Measurements from ENCODE around the gene NTRK3.

NTRK3 gene

GRCh38 chr15:88020806-88021205 lies 235.7 kb downstream of the NTRK3 start:
- Histone ChIP-seq H3K4me3 (ENCODE audit: low read depth in 1 of 2, low read length in 2 of 2) (no peak overlapping the region), H3K27ac (ENCODE audit: low read length) (no peak overlapping the region), H3K4me1 (ENCODE audit: control insufficient read depth in 1 of 2, insufficient read depth in 2 of 2, low read length in 2 of 2) (no peaks in the 10 kb centered on the region), H3K9me3 (ENCODE audit: control insufficient read depth in 1 of 2, low read length in 2 of 2) (no peaks in the 10 kb centered on the region), H3K27me3 (ENCODE audit: low read depth, low read length) (no peaks in the 10 kb centered on the region), H3K36me3 (ENCODE audit: control insufficient read depth in 1 of 2, insufficient read depth in 2 of 2, low read length in 2 of 2) (no peaks in the 10 kb centered on the region)

DNA sequence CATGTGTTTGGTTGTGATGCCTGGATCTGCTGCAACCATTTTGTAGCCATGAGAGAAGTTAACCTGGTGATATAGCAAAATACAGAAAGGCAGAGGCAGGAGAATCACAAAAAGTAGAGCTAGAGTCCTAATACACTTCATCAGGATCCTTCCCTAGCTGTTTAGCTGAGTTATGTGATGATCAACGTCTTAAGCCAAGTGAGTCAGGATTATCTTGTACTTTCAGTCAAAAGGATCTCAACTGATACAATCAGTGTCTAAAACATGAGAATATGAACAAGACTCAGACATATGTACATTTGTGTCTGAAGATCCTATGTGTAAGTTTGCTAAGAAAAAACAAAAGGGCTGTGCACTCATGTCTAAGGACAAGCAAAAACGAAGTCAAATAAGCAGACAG lies 236.9 kb downstream of the NTRK3 start:
- Histone ChIP-seq H3K4me1 (ENCODE audit: control insufficient read depth in 1 of 2, insufficient read depth in 2 of 2, low read length in 2 of 2) (no peaks in the 10 kb centered on the region), H3K4me3 (ENCODE audit: low read depth in 1 of 2, low read length in 2 of 2) (no peak overlapping the region), H3K36me3 (ENCODE audit: control insufficient read depth in 1 of 2, insufficient read depth in 2 of 2, low read length in 2 of 2) (no peaks in the 10 kb centered on the region), H3K27me3 (ENCODE audit: low read depth, low read length) (no peaks in the 10 kb centered on the region), H3K9me3 (ENCODE audit: control insufficient read depth in 1 of 2, low read length in 2 of 2) (no peaks in the 10 kb centered on the region), H3K27ac (ENCODE audit: low read length) (no peak overlapping the region)

GRCh38 chr15:88018869-88019641 lies 237.5 kb downstream of the NTRK3 start:
- H3K27ac ChIP-seq (ENCODE audit: low read length), result no peak overlapping the region
- H3K4me1 ChIP-seq (ENCODE audit: control insufficient read depth in 1 of 2, insufficient read depth in 2 of 2, low read length in 2 of 2), result no peaks in the 10 kb centered on the region
- H3K27me3 ChIP-seq (ENCODE audit: low read depth, low read length), result no peaks in the 10 kb centered on the region
- no peak overlapping the region for H3K4me3 ChIP-seq (ENCODE audit: low read depth in 1 of 2, low read length in 2 of 2)
- no peaks in the 10 kb centered on the region for H3K36me3 ChIP-seq (ENCODE audit: control insufficient read depth in 1 of 2, insufficient read depth in 2 of 2, low read length in 2 of 2)
- H3K9me3 ChIP-seq (ENCODE audit: control insufficient read depth in 1 of 2, low read length in 2 of 2), result no peaks in the 10 kb centered on the region

DNA sequence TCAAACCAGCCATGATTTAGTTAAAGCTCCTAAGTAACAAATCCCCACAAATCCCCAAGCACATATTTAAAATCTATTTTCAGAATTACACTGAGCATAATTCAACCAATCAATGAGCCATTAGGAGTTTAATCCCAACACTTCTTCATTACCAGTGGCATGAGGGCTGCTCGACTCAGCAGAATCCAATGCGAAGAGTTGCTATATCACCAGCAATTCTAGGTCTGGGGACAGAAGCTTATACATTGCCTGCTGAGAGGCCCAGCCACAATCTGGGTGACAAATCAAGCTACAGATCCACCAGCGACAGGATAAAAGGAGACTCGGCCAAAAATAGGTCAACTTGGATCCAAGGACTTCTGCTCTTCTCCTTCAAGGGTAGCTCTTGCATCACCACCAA lies 238.8 kb downstream of the NTRK3 start:
- Histone ChIP-seq H3K27ac (ENCODE audit: low read length) (no peak overlapping the region), H3K4me1 (ENCODE audit: control insufficient read depth in 1 of 2, insufficient read depth in 2 of 2, low read length in 2 of 2) (no peaks in the 10 kb centered on the region), H3K4me3 (ENCODE audit: low read depth in 1 of 2, low read length in 2 of 2) (no peak overlapping the region), H3K36me3 (ENCODE audit: control insufficient read depth in 1 of 2, insufficient read depth in 2 of 2, low read length in 2 of 2) (no peaks in the 10 kb centered on the region), H3K9me3 (ENCODE audit: control insufficient read depth in 1 of 2, low read length in 2 of 2) (no peaks in the 10 kb centered on the region), H3K27me3 (ENCODE audit: low read depth, low read length) (no peaks in the 10 kb centered on the region)

DNA sequence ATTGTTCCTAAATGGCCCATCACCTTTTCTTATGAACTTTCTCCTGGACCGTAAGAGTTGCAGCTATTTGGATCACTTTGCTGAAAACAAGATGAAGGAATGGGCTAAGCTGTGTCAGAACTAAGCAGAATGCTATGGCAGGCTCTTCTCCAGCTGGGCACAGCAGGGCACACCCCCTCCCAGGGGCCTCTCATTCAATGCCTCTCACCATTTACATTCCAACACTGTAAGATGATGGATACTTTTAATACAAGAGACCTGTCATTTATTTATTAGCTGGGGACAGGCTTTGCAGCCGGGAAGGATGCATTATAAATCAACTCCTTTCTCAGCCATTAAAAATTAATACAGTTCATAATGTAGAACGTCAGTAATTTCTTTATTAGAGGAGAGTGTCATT lies 240.1 kb downstream of the NTRK3 start:
- Histone ChIP-seq H3K4me3 (ENCODE audit: low read depth in 1 of 2, low read length in 2 of 2) (no peak overlapping the region), H3K27ac (ENCODE audit: low read length) (no peak overlapping the region), H3K4me1 (ENCODE audit: control insufficient read depth in 1 of 2, insufficient read depth in 2 of 2, low read length in 2 of 2) (no peaks in the 10 kb centered on the region)

DNA sequence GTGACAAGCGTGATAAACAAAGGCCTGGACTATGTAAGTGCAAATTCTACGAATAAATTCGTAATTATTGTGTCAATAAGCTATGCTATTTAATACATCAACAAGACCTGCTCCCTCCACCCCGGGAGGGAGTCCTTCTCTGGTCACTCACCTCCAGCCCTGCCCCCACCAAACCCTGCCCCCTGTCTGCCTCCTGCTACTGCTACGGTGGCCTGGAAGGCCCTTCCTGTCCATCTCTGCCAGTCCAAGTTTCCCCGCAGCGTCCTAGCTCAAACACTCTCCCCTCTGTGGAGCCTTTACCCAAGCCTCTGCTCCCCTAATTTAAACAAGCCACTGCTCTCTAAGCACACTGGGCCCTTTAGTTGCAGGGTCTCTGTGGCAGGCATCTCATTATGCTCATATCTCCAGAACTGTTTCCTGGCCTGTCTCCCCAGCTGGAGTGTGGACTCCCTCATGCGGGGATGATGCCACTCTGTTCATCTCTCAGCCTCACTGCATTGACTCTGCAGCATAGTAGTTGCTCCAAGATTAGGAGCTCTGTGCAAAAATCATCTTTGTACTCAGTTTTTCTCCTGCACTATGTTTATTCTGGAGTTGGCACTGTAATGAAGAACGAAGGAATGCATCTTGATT lies 241.2 kb downstream of the NTRK3 start:
- Histone ChIP-seq H3K9me3 (ENCODE audit: control insufficient read depth in 1 of 2, low read length in 2 of 2) (no peaks in the 10 kb centered on the region), H3K27ac (ENCODE audit: low read length) (no peak overlapping the region), H3K27me3 (ENCODE audit: low read depth, low read length) (no peaks in the 10 kb centered on the region), H3K36me3 (ENCODE audit: control insufficient read depth in 1 of 2, insufficient read depth in 2 of 2, low read length in 2 of 2) (no peaks in the 10 kb centered on the region), H3K4me3 (ENCODE audit: low read depth in 1 of 2, low read length in 2 of 2) (no peak overlapping the region), H3K4me1 (ENCODE audit: control insufficient read depth in 1 of 2, insufficient read depth in 2 of 2, low read length in 2 of 2) (no peaks in the 10 kb centered on the region)

More for the DNA sequence above, 240.1 kb downstream of the NTRK3 start:
- Histone ChIP-seq H3K9me3 (ENCODE audit: control insufficient read depth in 1 of 2, low read length in 2 of 2) (no peaks in the 10 kb centered on the region), H3K36me3 (ENCODE audit: control insufficient read depth in 1 of 2, insufficient read depth in 2 of 2, low read length in 2 of 2) (no peaks in the 10 kb centered on the region), H3K27me3 (ENCODE audit: low read depth, low read length) (no peaks in the 10 kb centered on the region)

DNA sequence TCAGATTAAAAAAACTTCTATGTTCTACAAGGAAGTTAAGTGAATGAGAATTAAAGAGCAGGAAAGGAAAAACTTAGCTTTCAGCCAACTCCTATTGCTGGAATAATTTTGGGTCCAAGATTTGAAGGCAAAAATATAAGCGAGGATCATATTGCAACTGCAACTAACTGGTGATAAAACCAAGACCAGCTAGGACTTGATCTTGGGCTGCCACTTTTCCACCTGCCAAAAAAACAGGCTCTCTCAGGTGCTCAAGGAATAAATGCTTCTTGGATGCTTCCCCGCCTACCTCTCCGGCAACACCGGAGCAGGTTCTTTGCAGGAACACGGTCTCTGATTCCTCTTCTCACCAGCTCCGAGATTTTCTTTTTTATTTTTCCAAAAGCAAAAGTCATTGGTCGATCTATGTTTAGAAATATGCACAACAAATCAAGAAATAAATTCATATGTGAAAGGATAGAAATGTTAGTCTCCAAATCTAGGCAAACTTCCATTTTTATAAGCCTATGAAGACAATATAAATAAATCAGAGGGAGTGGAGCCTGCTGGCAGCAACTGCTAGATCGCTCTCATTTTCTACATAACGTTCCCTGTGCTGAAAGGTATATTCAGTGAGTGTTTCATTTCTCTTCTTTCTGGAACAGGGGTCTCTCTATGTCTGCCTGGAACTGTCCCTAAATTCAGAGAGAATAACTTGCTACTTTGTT lies 241.9 kb downstream of the NTRK3 start:
- H3K4me1 ChIP-seq (ENCODE audit: control insufficient read depth in 1 of 2, insufficient read depth in 2 of 2, low read length in 2 of 2), result no peaks in the 10 kb centered on the region
- H3K27ac ChIP-seq (ENCODE audit: low read length), result no peak overlapping the region
- H3K9me3 ChIP-seq (ENCODE audit: control insufficient read depth in 1 of 2, low read length in 2 of 2), result no peaks in the 10 kb centered on the region
- H3K4me3 ChIP-seq (ENCODE audit: low read depth in 1 of 2, low read length in 2 of 2), result no peak overlapping the region
- H3K27me3 ChIP-seq (ENCODE audit: low read depth, low read length), result no peaks in the 10 kb centered on the region
- H3K36me3 ChIP-seq (ENCODE audit: control insufficient read depth in 1 of 2, insufficient read depth in 2 of 2, low read length in 2 of 2), result no peaks in the 10 kb centered on the region

GRCh38 chr15:88013111-88013510 lies 243.4 kb downstream of the NTRK3 start:
- no peaks in the 10 kb centered on the region for H3K27me3 ChIP-seq (ENCODE audit: low read depth, low read length)
- H3K4me3 ChIP-seq (ENCODE audit: low read depth in 1 of 2, low read length in 2 of 2), result no peak overlapping the region
- H3K9me3 ChIP-seq (ENCODE audit: control insufficient read depth in 1 of 2, low read length in 2 of 2), result no peaks in the 10 kb centered on the region
- H3K4me1 ChIP-seq (ENCODE audit: control insufficient read depth in 1 of 2, insufficient read depth in 2 of 2, low read length in 2 of 2), result no peaks in the 10 kb centered on the region
- no peaks in the 10 kb centered on the region for H3K36me3 ChIP-seq (ENCODE audit: control insufficient read depth in 1 of 2, insufficient read depth in 2 of 2, low read length in 2 of 2)
- H3K27ac ChIP-seq (ENCODE audit: low read length), result no peak overlapping the region

GRCh38 chr15:88012688-88013087 lies 243.9 kb downstream of the NTRK3 start:
- Histone ChIP-seq H3K4me3 (ENCODE audit: low read depth in 1 of 2, low read length in 2 of 2) (no peak overlapping the region), H3K27me3 (ENCODE audit: low read depth, low read length) (no peaks in the 10 kb centered on the region), H3K27ac (ENCODE audit: low read length) (no peak overlapping the region), H3K9me3 (ENCODE audit: control insufficient read depth in 1 of 2, low read length in 2 of 2) (no peaks in the 10 kb centered on the region), H3K36me3 (ENCODE audit: control insufficient read depth in 1 of 2, insufficient read depth in 2 of 2, low read length in 2 of 2) (no peaks in the 10 kb centered on the region), H3K4me1 (ENCODE audit: control insufficient read depth in 1 of 2, insufficient read depth in 2 of 2, low read length in 2 of 2) (no peaks in the 10 kb centered on the region)

DNA sequence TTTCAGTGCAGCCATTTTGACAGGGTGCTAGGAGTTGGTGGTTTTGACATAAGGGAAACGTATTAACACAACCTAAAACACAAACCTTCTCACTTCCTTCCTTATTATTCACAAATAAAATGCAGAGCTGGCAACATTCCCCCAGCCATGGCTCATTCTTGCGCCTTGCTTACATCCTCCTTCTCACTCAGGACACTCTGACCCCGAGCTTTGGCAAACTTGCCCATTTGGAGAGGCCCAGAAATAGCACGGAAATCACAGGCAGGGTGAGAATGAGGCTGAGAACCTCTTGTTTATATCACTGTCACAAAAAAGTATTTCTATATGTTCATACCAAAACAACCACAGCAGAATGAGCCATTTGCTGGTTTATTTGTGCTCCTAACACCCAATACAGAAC lies 244.3 kb downstream of the NTRK3 start:
- Histone ChIP-seq H3K36me3 (ENCODE audit: control insufficient read depth in 1 of 2, insufficient read depth in 2 of 2, low read length in 2 of 2) (no peaks in the 10 kb centered on the region), H3K4me3 (ENCODE audit: low read depth in 1 of 2, low read length in 2 of 2) (no peak overlapping the region), H3K27me3 (ENCODE audit: low read depth, low read length) (no peaks in the 10 kb centered on the region)

GRCh38 chr15:88011533-88011932 lies 245.0 kb downstream of the NTRK3 start:
- H3K36me3 ChIP-seq (ENCODE audit: control insufficient read depth in 1 of 2, insufficient read depth in 2 of 2, low read length in 2 of 2), result no peaks in the 10 kb centered on the region
- H3K9me3 ChIP-seq (ENCODE audit: control insufficient read depth in 1 of 2, low read length in 2 of 2), result no peaks in the 10 kb centered on the region
- H3K27me3 ChIP-seq (ENCODE audit: low read depth, low read length), result no peaks in the 10 kb centered on the region
- H3K4me1 ChIP-seq (ENCODE audit: control insufficient read depth in 1 of 2, insufficient read depth in 2 of 2, low read length in 2 of 2), result no peaks in the 10 kb centered on the region
- H3K4me3 ChIP-seq (ENCODE audit: low read depth in 1 of 2, low read length in 2 of 2), result no peak overlapping the region
- no peak overlapping the region for H3K27ac ChIP-seq (ENCODE audit: low read length)

More for the DNA sequence above, 244.3 kb downstream of the NTRK3 start:
- no peaks in the 10 kb centered on the region for H3K9me3 ChIP-seq (ENCODE audit: control insufficient read depth in 1 of 2, low read length in 2 of 2)
- H3K4me1 ChIP-seq (ENCODE audit: control insufficient read depth in 1 of 2, insufficient read depth in 2 of 2, low read length in 2 of 2), result no peaks in the 10 kb centered on the region
- no peak overlapping the region for H3K27ac ChIP-seq (ENCODE audit: low read length)
